ENCODE results near the gene CIDEB.

The CIDEB gene

GRCh38 chr14:24317141-24317928 is 9.6 kb upstream of the CIDEB start:
- TF ChIP-seq USF1 (IDR thresholded peaks at IDR 0.05), result no peak
- TF ChIP-seq TAF1 (IDR thresholded peaks at IDR 0.05; ENCODE audit: low read depth), result no peak
- no peak for TF ChIP-seq TCF12 (IDR thresholded peaks at IDR 0.05; ENCODE audit: low read depth)
- TF ChIP-seq FOXM1 (IDR thresholded peaks at IDR 0.05; ENCODE audit: borderline replicate concordance, low read depth), result no peak
- TF ChIP-seq ZBTB7A (IDR thresholded peaks at IDR 0.05; ENCODE audit: low read depth), result no peak
- TF ChIP-seq EGR1 (IDR thresholded peaks at IDR 0.05), result no peak
- no peak for TF ChIP-seq EP300 (IDR thresholded peaks at IDR 0.05; ENCODE audit: borderline replicate concordance)
- TF ChIP-seq RAD21 (IDR thresholded peaks at IDR 0.05; ENCODE audit: low read depth), result no peak
- TF ChIP-seq YY1 (IDR thresholded peaks at IDR 0.05; ENCODE audit: low read depth), result no peak
- TF ChIP-seq TEAD4 (IDR thresholded peaks at IDR 0.05), result no peak
- TF ChIP-seq, protein P1, sequence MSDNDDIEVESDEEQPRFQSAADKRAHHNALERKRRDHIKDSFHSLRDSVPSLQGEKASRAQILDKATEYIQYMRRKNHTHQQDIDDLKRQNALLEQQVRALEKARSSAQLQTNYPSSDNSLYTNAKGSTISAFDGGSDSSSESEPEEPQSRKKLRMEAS (IDR thresholded peaks at IDR 0.05), result no peak
- no peak for TF ChIP-seq CREB1 (IDR thresholded peaks at IDR 0.05; ENCODE audit: low read depth)
- no peak for TF ChIP-seq CEBPB (IDR thresholded peaks at IDR 0.05)
- TF ChIP-seq NFIC (IDR thresholded peaks at IDR 0.05), result no peak

GRCh38 chr14:24316597-24316950 is 8.8 kb upstream of the CIDEB start:
- TF ChIP-seq, protein P1 (IDR thresholded peaks at IDR 0.05), result no peak
- TF ChIP-seq FOXM1 (IDR thresholded peaks at IDR 0.05; ENCODE audit: borderline replicate concordance, low read depth) (no peak), NFIC (IDR thresholded peaks at IDR 0.05) (no peak), USF1 (IDR thresholded peaks at IDR 0.05) (no peak), TAF1 (IDR thresholded peaks at IDR 0.05; ENCODE audit: low read depth) (no peak), EGR1 (IDR thresholded peaks at IDR 0.05) (no peak), TCF12 (IDR thresholded peaks at IDR 0.05; ENCODE audit: low read depth) (no peak), ZBTB7A (IDR thresholded peaks at IDR 0.05; ENCODE audit: low read depth) (no peak)
- TF ChIP-seq, protein P2, sequence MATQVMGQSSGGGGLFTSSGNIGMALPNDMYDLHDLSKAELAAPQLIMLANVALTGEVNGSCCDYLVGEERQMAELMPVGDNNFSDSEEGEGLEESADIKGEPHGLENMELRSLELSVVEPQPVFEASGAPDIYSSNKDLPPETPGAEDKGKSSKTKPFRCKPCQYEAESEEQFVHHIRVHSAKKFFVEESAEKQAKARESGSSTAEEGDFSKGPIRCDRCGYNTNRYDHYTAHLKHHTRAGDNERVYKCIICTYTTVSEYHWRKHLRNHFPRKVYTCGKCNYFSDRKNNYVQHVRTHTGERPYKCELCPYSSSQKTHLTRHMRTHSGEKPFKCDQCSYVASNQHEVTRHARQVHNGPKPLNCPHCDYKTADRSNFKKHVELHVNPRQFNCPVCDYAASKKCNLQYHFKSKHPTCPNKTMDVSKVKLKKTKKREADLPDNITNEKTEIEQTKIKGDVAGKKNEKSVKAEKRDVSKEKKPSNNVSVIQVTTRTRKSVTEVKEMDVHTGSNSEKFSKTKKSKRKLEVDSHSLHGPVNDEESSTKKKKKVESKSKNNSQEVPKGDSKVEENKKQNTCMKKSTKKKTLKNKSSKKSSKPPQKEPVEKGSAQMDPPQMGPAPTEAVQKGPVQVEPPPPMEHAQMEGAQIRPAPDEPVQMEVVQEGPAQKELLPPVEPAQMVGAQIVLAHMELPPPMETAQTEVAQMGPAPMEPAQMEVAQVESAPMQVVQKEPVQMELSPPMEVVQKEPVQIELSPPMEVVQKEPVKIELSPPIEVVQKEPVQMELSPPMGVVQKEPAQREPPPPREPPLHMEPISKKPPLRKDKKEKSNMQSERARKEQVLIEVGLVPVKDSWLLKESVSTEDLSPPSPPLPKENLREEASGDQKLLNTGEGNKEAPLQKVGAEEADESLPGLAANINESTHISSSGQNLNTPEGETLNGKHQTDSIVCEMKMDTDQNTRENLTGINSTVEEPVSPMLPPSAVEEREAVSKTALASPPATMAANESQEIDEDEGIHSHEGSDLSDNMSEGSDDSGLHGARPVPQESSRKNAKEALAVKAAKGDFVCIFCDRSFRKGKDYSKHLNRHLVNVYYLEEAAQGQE (IDR thresholded peaks at IDR 0.05; ENCODE audit: low read depth), result no peak

GRCh38 chr14:24315807-24316596 is 8.2 kb upstream of the CIDEB start:
- TF ChIP-seq CEBPB (IDR thresholded peaks at IDR 0.05) (no peak), USF1 (IDR thresholded peaks at IDR 0.05) (no peak), TEAD4 (IDR thresholded peaks at IDR 0.05) (no peak), YY1 (IDR thresholded peaks at IDR 0.05; ENCODE audit: low read depth) (no peak), NFIC (IDR thresholded peaks at IDR 0.05) (no peak), FOXM1 (IDR thresholded peaks at IDR 0.05; ENCODE audit: borderline replicate concordance, low read depth) (no peak), TCF12 (IDR thresholded peaks at IDR 0.05; ENCODE audit: low read depth) (no peak), ZBTB7A (IDR thresholded peaks at IDR 0.05; ENCODE audit: low read depth) (no peak), EGR1 (IDR thresholded peaks at IDR 0.05) (no peak), RAD21 (IDR thresholded peaks at IDR 0.05; ENCODE audit: low read depth) (no peak), CREB1 (IDR thresholded peaks at IDR 0.05; ENCODE audit: low read depth) (no peak), TAF1 (IDR thresholded peaks at IDR 0.05; ENCODE audit: low read depth) (no peak), EP300 (IDR thresholded peaks at IDR 0.05; ENCODE audit: borderline replicate concordance) (no peak)
- TF ChIP-seq, protein P2 (IDR thresholded peaks at IDR 0.05; ENCODE audit: low read depth), result no peak
- TF ChIP-seq, protein P1 (IDR thresholded peaks at IDR 0.05), result no peak

GRCh38 chr14:24315243-24315806 is 7.5 kb upstream of the CIDEB start:
- TF ChIP-seq, protein P2 (IDR thresholded peaks at IDR 0.05; ENCODE audit: low read depth), result no peak
- TF ChIP-seq RAD21 (IDR thresholded peaks at IDR 0.05; ENCODE audit: low read depth) (no peak), EGR1 (IDR thresholded peaks at IDR 0.05) (no peak), TCF12 (IDR thresholded peaks at IDR 0.05; ENCODE audit: low read depth) (no peak), CEBPB (IDR thresholded peaks at IDR 0.05) (no peak), FOXM1 (IDR thresholded peaks at IDR 0.05; ENCODE audit: borderline replicate concordance, low read depth) (no peak), USF1 (IDR thresholded peaks at IDR 0.05) (no peak), ZBTB7A (IDR thresholded peaks at IDR 0.05; ENCODE audit: low read depth) (no peak), NFIC (IDR thresholded peaks at IDR 0.05) (no peak), EP300 (IDR thresholded peaks at IDR 0.05; ENCODE audit: borderline replicate concordance) (no peak), TAF1 (IDR thresholded peaks at IDR 0.05; ENCODE audit: low read depth) (no peak), YY1 (IDR thresholded peaks at IDR 0.05; ENCODE audit: low read depth) (no peak), CREB1 (IDR thresholded peaks at IDR 0.05; ENCODE audit: low read depth) (no peak)
- TF ChIP-seq, protein P1 (IDR thresholded peaks at IDR 0.05), result no peak
